HuH-7.5 (cell line): ENCODE measurements around the gene CCDC148.
"Not testable (repeated sequence)": the region's sequence is repeated elsewhere in the genome, so short reads cannot be mapped to it uniquely, and the experiment has no call there.

Source experiments
- DNase-seq: peaks from one replicate; pipeline ENCODE4 v3.0.0; 2011; ENCODE audit warnings: low spot score

CCDC148 gene

DNA sequence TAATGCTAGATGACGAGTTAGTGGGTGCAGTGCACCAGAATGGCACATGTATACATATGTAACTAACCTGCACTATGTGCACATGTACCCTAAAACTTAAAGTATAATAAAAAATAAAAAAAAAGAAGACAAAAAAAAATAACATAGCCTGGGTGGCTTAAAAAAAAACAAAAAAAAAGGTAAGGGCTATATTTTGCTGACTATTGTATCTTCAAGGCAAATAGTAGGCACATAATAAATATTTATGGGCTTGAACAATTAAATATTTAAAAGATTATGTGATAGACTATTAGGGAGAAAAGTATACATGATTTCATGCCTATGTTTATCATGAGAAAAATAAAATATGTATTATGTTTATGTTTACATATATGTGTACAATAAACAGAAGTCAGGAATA, 99.4 kb downstream of the CCDC148 start:
- DNase-seq, result no peak

DNA sequence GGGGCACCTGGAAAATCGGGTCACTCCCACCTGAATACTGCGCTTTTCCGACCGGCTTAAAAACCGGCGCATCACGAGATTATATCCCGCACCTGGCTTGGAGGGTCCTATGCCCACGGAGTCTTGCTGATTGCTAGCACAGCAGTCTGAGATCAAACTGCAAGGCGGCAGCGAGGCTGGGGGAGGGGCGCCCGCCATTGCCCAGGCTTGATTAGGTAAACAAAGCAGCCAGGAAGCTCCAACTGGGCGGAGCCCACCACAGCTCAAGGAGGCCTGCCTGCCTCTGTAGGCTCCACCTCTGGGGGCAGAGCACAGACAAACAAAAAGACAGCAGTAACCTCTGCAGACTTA, 105.1 kb downstream of the CCDC148 start:
- not testable (repeated sequence) for DNase-seq

DNA sequence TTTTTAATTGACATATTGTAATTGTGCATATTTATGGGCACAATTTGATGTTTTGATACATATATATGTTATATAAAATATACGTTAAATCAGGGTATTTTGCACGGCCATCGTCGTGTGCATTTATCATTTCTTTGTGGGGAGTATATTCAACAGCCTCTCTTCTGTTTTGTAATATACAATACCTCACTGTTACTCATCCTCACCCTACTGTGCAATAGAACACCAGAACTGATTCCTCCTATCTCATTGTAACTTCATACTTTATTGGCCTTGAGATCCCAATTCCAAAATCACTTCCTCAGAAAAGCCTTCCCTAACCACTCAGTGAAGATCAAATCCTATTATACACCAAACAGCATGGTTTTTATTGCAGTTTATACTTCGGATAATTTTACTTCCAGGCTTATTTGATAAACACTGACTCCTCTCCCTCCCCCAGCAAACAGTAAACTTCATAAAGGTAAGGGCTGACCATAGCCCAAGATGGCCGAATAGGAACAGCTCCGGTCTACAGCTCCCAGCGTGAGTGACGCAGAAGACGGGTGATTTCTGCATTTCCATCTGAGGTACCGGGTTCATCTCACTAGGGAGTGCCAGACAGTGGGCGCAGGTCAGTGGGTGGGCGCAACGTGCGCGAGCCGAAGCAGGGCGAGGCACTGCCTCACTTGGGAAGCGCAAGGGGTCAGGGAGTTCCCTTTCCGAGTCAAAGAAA, 105.6 kb downstream of the CCDC148 start:
- not testable (repeated sequence) for DNase-seq

DNA sequence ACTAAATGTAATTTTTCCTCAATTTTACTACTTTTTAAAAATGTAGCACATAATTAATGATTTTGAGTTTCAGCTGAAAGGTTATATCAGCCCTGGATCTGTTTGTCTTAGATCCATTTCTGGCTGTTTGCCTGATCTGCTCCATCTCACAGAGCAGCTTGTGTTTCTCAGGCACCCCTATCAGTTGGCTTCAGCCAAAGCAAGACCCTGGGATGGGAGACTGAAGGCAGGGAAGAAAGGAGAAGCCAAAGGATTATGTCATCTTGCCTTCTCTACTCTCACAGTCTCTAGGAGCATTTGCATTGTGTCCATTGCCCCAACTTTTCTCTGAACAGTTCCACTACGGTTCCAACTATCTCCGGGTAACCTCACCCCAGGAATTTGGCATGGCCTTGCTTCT, 110.5 kb downstream of the CCDC148 start:
- DNase-seq, result no peak

DNA sequence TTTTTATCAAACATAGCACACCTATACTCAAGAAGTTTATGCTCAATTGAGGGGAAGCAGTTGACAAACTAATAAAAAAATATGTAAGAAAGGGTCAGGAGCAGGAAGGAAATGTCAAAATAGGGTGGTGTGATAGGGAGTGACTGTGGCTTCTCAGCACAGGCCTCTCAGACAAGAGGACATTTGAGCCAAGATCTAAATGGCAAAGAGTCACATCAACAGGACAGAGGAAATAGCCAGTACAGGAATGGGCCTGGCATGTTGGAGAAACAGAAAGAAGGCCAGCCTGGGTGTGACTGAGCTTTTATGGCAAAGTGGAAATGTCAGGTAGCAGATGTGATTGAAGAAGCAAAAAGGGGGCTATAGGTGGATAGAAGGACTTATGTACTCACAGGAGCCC, 117.0 kb downstream of the CCDC148 start:
- DNase-seq, result no peak

DNA sequence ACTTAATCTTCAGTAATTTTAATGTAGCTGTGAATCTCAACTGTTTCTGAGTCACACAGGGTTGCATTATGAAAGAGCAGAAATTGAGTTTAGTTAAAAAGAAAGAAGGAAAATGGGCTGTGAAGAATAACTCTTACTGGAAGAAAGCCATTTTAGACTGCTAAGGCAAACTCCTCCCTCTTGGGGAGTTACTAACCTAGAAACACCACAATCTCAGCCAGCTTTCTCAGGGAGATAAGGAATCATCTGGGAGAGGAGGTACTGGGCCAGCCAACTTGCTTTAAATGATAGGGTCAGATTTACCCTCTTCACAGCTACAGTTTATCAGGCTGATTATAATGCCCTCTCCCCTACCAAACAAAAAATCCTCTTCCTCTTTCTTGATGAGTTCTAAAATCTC, 119.5 kb downstream of the CCDC148 start:
- no peak for DNase-seq

DNA sequence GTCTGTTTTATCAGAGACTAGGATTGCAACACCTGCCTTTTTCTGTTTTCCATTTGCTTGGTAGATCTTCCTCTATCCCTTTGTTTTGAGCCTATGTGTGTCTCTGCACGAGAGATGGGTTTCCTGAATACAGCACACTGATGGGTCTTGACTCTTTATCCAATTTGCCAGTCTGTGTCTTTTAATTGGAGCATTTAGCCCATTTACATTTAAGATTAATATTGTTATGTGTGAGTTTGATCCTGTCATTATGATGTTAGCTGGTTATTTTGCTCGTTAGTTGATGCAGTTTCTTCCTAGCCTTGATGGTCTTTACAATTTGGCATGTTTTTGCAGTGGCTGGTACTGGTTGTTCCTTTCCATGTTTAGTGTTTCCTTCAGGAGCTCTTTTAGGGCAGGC, 124.8 kb downstream of the CCDC148 start:
- not testable (repeated sequence) for DNase-seq

DNA sequence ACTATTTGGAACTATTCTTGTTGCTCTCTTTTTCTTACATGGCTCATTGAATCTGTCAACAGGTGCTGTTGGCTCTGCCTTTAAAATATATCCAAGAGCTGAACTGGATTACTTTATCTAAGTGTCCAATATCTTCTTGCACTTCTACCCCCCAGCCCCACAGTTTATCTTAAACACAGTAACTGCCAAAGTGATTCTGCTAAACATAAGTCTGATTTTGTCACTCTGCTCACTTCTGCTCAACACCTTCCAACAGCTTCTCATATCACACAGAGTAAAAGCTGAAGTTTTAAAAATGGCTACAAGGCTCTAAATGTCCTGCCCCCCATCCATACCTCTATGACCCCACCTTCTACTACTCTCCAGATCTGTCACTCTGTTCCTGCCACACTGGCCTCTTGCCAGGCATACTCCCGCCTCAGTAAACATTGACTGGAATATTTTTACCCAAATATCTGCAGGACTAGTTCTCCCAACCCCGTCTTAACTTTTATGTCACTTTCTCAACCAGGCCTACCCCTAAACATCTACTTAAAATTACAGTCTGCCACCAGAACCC, 130.7 kb downstream of the CCDC148 start:
- no peak for DNase-seq

DNA sequence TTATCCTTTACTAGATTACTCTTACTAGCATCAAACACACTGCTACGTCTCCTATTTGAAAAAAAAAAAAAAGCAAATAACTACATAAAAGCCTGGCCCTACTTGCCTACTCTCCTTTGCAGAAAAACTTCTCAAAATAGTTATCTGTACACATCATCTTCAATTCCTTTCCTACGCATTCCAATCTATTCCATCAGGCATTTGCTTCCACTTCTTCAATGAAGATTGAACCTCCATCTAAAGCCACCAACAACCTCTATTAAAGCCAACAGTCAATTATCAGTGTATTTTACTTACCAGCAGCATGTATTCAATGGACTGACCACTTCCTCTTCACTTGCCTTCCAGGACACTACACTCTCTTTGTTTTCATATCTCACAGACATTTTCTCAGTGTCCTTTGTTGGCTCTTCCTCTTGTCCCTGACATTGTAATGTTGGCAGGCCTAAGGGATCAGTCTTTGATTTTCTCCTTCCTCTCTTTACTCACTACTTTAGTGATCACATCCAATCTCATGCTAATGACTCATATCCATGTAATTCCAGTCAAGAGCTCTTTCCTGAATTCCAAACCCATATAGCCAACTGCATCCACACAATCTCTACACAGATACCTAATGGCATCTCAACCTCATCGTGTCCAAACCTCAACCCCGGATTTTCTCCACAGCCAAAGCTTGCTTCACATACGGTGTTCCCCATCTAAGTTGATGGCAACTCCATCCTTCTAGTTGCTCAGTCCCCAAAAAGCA, 131.3 kb downstream of the CCDC148 start:
- DNase-seq, result no peak

DNA sequence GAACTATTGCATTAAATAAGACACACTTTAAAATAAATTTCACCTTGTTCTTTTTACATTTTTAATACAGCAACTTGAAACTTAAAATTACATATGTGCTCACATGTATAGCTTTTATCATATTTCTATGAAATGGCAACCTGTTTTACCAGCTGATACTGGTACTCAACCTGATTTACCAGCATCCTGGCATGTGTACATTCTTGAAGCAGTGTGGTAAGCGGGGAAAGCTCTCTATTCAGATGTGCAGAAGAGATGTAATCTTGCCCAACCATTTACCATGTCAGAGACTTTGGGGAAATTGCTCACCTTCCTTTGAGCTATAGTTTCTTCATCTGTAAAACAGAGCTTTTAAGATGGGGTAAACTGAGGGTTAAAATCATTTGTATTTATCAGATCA, 133.2 kb downstream of the CCDC148 start:
- DNase-seq, result no peak

DNA sequence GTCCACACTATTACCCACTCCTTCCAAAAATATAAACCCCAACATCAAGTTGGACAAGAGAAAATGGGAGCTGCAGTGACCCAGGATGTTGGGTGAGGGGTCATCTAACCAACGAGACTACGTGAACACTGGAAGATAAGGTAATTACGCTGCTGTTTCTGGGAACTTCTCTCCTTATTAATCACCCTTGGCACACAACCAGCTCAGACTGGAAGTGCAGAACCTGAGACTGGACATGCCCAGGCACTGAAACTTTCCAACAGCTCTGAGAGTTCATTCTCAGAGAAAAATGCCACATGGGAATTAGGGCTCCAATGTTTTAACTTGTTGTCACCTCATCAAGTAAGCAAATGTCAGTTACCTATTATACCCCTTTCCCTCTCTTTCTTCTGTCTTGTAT, 135.3 kb downstream of the CCDC148 start:
- no peak for DNase-seq

DNA sequence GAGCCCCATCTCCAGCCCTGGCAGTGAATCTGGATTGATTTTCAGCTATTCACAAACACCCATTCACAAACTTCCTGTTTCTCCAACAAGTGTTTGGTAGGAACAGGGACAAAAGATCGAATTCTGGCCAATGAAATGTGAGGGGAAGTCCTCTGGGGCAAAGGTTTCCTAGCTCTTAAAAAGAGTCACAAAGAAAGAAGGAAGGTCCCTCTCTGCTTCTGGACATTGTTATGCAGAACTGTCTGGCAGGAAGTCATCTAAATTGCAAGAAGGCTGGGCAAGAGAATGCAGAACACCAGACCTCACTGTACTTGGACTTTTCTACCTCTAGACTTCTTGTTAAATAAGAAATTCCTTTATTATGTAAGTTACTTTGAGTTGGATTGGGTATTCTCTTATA, 137.3 kb downstream of the CCDC148 start:
- no peak for DNase-seq

DNA sequence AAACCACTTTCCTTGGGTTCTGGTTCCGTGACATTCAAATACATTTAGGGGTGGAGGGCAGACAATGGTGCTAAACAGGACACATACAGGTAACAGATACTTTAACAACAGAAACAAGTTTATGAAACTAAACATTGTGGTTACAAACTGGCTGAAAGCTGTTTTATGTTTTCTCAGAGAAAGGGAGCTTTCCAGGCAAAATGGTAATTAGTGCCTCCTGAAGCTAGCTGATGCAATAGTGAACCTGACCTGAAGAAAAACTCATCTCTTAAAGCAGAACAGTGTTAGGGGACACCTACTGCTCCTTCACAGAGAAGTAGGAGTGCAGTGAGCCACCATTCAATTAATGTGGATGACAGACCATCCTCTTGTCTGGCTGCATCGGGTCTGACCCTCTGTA, 138.9 kb downstream of the CCDC148 start:
- DNase-seq, result no peak

DNA sequence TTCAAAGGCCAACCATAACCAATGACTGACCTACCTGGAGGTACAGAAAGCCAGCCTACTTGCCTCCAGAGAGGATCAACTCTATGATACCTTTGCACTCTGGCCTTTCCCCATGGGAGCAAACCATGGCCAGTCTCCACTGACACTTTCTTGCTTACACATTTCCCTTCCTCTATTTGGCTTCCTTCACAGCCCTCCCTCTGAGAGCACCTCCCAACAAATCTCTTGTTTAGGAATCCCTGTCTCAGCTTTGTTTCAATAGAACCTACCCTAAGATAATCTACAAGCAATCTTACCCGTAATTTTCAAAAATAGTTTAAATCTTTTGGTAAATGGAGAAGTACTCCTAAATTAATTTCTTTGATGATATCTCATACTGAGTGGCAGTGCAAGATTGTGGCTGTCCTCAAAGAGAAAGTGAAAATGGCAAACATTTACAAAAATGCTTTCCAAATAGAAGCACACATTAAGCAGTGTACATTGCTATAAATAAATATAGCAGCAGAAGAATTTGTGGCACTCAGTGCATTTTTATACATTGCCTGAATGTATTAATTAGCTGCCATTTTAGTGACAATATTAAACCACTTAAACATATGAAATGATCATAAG, 140.6 kb downstream of the CCDC148 start:
- no peak for DNase-seq

DNA sequence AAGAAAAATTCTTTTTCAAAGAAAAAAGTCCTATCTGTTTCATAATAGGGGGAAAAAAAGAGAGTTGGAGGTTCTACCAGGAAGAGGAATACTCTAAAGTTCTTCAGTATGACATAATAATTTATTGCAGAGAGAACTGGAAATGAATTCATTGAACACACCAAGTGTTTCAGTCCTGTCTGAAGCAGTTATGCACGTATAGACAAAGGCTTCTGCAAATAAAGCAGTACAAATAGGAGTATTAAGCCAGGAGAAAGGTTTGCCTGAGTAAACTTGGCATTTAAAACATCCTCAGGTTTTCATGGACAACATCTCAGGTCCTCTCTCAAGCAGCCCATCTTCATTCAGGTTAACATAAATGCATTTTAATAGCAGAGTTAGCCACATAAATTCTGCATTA, 141.6 kb downstream of the CCDC148 start:
- no peak for DNase-seq

DNA sequence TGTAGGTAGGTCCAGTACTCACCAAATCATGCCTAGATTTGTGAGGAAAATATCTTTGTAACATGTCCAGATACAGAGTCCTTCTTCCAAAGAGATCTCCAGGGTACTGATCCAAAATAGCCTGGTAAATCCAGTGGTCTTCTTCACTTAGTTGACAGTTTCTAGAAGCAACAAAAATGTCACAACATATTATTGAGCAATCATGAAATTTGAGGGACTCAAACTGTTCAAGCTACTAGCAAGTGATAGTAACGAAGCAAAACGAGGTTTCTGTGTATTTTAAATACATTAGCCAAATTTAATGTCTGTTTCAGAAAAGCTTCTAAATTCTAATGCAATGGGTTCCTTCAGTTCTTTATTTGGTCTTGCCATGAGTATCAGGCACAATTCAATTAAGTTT, 142.8 kb downstream of the CCDC148 start:
- no peak for DNase-seq

DNA sequence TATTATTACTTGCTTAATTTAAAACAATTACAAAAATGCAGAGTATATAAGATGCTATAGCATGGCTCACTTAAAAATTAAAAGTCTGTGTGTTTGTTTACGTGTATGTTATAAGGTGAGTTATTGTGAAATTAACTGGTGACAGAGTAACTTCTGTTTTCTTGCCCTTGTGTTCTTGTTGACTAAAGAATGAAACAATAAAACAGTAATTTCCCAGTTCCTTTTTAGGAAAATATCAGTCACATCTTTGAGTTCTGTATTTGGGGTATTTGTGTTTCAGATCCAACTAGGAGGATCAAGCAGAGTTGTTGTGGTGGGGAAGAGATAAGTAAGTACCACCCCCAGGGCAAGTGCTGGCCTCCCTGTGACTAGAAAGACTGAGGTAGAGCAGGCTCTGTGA, 143.6 kb downstream of the CCDC148 start:
- no peak for DNase-seq

DNA sequence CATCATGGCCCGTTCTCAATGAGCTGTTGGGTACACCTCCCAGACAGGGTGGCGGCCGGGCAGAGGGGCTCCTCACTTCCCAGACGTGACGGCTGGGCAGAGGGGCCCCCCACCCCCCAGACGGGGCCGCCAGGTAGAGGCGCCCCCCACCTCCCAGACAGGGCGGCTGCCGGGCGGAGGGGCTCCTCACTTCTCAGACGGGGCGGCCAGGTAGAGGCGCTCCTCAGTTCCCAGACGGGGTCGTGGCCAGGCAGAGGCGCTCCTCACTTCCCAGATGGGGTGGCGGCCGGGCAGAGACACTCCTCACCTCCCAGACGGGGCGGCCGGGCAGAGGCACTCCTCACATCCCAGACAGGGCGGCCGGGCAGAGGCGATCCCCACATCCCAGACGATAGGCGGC, 146.1 kb downstream of the CCDC148 start:
- not testable (repeated sequence) for DNase-seq

DNA sequence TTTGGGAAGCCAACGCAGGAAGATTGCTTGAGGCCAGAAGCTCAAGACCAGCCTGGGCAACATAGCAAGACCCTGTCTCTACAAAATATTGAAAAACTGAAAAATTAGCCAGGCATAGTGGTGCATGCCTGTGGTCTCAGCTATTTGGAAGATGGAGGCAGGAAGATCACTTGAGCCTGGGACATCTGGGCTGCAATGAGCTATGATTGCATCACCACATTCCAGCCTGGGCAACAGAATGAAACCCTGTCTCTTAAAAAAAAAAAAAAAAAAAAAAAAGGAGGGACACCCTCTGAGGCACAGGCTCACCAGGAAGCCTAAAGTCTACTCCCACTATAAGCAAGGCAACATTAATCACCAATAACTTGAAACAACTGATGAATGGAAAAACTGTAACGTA, 151.1 kb downstream of the CCDC148 start:
- no peak for DNase-seq

DNA sequence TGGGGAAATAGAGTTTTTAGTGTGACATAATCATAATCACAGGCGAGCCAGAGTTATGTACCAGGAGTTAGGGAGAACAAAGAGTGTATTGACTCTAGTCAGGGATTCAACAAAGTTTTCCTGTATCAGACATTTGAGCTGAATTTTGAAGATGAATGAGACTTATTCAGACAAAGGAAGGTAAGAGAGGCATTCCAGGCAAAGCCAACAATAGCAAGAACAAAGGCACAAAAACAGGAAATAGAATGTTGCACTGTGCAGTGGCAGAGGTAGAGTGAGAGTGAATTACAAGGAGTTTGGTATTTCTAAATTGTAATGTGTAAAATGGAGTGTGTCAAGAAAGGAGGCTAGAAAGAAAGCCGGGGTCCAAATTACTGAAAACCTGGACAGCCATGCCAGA, 156.2 kb downstream of the CCDC148 start:
- no peak for DNase-seq

DNA sequence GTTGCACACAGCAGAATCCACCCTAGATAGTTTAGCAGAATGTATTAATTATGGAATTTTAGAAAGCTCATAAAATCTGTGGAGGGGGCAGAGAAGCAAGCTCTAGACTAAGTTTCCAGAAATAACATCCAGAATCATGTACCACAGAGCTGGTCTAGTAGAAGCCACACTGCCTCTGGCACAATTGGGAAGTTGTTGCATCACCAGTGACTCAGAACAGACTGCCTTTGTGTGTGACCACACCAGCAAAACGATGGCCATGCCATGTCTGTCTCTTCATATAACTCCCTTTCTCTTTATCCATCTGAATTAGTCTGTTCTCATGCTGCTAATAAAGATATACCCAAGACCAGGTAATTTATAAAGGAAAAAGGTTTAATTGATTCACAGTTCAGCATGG, 158.9 kb downstream of the CCDC148 start:
- DNase-seq, result no peak

DNA sequence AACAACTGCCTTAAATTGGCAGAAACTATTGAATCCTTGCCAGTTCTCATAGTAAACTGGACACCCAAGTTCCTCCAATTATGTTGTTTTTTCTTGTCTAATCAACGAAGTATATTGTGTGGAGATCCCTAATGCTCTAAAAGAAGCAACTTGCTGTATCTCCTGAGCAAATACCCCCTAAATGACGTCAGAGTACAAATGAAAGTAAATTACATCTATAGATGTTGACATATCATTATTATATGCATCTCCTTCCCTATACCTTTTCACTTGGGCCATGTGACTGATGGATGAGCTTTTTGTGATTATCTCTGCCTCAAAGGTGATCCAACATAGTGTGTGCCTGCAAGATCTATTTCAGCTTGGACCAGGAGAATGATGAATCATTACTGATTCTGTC, 159.4 kb downstream of the CCDC148 start:
- DNase-seq, result no peak

DNA sequence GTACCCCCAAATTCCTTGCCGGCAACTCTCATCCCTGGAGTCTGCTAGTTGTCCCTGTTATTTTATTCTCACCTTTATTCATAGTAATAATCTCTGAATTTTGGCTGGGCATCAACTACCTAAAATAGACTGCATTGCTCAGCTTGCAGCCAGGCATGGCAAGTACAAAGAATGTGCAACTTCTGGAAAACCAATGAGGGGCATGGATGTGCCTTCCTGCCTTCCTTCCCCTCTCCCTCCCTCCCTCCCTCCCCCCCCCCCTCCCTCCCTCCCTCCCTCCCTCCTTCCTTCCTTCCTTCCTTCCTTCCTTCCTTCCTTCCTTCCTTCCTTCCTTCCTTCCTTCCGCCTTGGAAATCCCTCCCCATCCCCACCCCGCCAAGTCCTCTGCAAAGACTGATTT, 162.8 kb downstream of the CCDC148 start:
- DNase-seq, result no peak
